ENCODE measurements around the gene OTP. TPM values are rescaled to one million over a fixed set of nuclear protein-coding genes. Genes with fewer than 3 reads are reported as not detected.

The OTP gene
- total and polyA plus RNA-seq, 2 donors (not counting 1 experiment from before 2014, with no cell fraction given), result not detected

- H3K4me3 ChIP-seq (replicated peaks in 1 of 4; ENCODE audit: control extremely low read depth in 1 of 4, insufficient read depth in 1 of 4, low read depth in 3 of 4, low read length in 4 of 4), result no peak overlapping the region
- no peak overlapping the region for H3K4me2 ChIP-seq (ENCODE audit: extremely low read depth, insufficient read depth, low read length)
- no peaks in the 10 kb centered on the region for H3K4me1 ChIP-seq (ENCODE audit: control insufficient read depth, extremely low read depth, insufficient read depth, low read length)
- peaks cover 29% of the 10 kb centered on the region for H3K27me3 ChIP-seq (ENCODE audit: control insufficient read depth, insufficient read depth, low read length)
- no peak overlapping the region for H3K27ac ChIP-seq (ENCODE audit: insufficient read depth, low read length)
- H3K9ac ChIP-seq (ENCODE audit: insufficient read depth, low read length), result no peak overlapping the region
- H4K20me1 ChIP-seq (ENCODE audit: control insufficient read depth, extremely low read depth, insufficient read depth, low read length), result no peaks in the 10 kb centered on the region
- H2AFZ ChIP-seq (ENCODE audit: low read length), result no peak overlapping the region
- TF ChIP-seq, protein P1, sequence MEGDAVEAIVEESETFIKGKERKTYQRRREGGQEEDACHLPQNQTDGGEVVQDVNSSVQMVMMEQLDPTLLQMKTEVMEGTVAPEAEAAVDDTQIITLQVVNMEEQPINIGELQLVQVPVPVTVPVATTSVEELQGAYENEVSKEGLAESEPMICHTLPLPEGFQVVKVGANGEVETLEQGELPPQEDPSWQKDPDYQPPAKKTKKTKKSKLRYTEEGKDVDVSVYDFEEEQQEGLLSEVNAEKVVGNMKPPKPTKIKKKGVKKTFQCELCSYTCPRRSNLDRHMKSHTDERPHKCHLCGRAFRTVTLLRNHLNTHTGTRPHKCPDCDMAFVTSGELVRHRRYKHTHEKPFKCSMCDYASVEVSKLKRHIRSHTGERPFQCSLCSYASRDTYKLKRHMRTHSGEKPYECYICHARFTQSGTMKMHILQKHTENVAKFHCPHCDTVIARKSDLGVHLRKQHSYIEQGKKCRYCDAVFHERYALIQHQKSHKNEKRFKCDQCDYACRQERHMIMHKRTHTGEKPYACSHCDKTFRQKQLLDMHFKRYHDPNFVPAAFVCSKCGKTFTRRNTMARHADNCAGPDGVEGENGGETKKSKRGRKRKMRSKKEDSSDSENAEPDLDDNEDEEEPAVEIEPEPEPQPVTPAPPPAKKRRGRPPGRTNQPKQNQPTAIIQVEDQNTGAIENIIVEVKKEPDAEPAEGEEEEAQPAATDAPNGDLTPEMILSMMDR (conservative IDR thresholded peaks at IDR 0.05 in 1 of 2, IDR thresholded peaks at IDR 0.05 in 1 of 2; ENCODE audit: low read depth in 1 of 2, low read length in 2 of 2), result no peak
- TF ChIP-seq EZH2 (IDR thresholded peaks at IDR 0.05; ENCODE audit: low read length, missing control alignments), result no peak
- H3K36me3 ChIP-seq (ENCODE audit: control insufficient read depth, insufficient read depth, low read length), result no peaks in the 10 kb centered on the region
- no peaks in the 10 kb centered on the region for H3K9me3 ChIP-seq (ENCODE audit: control insufficient read depth, insufficient read depth, low read depth, low read length)
- no peaks in the 10 kb centered on the region for H3K79me2 ChIP-seq (ENCODE audit: control insufficient read depth, insufficient read depth, low read length)
- no peak for DNase-seq (ENCODE audit: low read depth in 2 of 2)
These were observed 12.2 kb upstream of the OTP start for GRCh38 chr5:77650686-77651085.

GRCh38 chr5:77649776-77650175 lies 11.3 kb upstream of the OTP start:
- H3K27me3 ChIP-seq (ENCODE audit: control insufficient read depth, insufficient read depth, low read length), result peaks cover 32% of the 10 kb centered on the region
- no peak overlapping the region for H3K27ac ChIP-seq (ENCODE audit: insufficient read depth, low read length)
- no peak overlapping the region for H3K4me3 ChIP-seq (replicated peaks in 1 of 4; ENCODE audit: control extremely low read depth in 1 of 4, insufficient read depth in 1 of 4, low read depth in 3 of 4, low read length in 4 of 4)
- H3K4me1 ChIP-seq (ENCODE audit: control insufficient read depth, extremely low read depth, insufficient read depth, low read length), result no peaks in the 10 kb centered on the region
- no peak overlapping the region for H3K9ac ChIP-seq (ENCODE audit: insufficient read depth, low read length)
- H3K36me3 ChIP-seq (ENCODE audit: control insufficient read depth, insufficient read depth, low read length), result no peaks in the 10 kb centered on the region
- no peaks in the 10 kb centered on the region for H4K20me1 ChIP-seq (ENCODE audit: control insufficient read depth, extremely low read depth, insufficient read depth, low read length)
- no peak overlapping the region for H3K4me2 ChIP-seq (ENCODE audit: extremely low read depth, insufficient read depth, low read length)
- DNase-seq (ENCODE audit: low read depth in 2 of 2), result no peak
- H3K79me2 ChIP-seq (ENCODE audit: control insufficient read depth, insufficient read depth, low read length), result no peaks in the 10 kb centered on the region
- H3K9me3 ChIP-seq (ENCODE audit: control insufficient read depth, insufficient read depth, low read depth, low read length), result no peaks in the 10 kb centered on the region
- H2AFZ ChIP-seq (ENCODE audit: low read length), result no peak overlapping the region
- TF ChIP-seq, protein P1 (conservative IDR thresholded peaks at IDR 0.05 in 1 of 2, IDR thresholded peaks at IDR 0.05 in 1 of 2; ENCODE audit: low read depth in 1 of 2, low read length in 2 of 2), result no peak
- TF ChIP-seq EZH2 (IDR thresholded peaks at IDR 0.05; ENCODE audit: low read length, missing control alignments), result no peak

GRCh38 chr5:77645995-77646639 lies 7.6 kb upstream of the OTP start:
- peaks cover 56% of the 10 kb centered on the region for H3K27me3 ChIP-seq (ENCODE audit: control insufficient read depth, insufficient read depth, low read length)
- H3K79me2 ChIP-seq (ENCODE audit: control insufficient read depth, insufficient read depth, low read length), result no peaks in the 10 kb centered on the region
- peaks cover 2% of the 10 kb centered on the region for H4K20me1 ChIP-seq (ENCODE audit: control insufficient read depth, extremely low read depth, insufficient read depth, low read length)
- H3K4me3 ChIP-seq (replicated peaks in 1 of 4; ENCODE audit: control extremely low read depth in 1 of 4, insufficient read depth in 1 of 4, low read depth in 3 of 4, low read length in 4 of 4), result no peak overlapping the region
- DNase-seq (ENCODE audit: low read depth in 2 of 2), result no peak
- H3K9ac ChIP-seq (ENCODE audit: insufficient read depth, low read length), result no peak overlapping the region
- H2AFZ ChIP-seq (ENCODE audit: low read length), result no peak overlapping the region
- TF ChIP-seq EZH2 (IDR thresholded peaks at IDR 0.05; ENCODE audit: low read length, missing control alignments), result no peak
- TF ChIP-seq, protein P1 (conservative IDR thresholded peaks at IDR 0.05 in 1 of 2, IDR thresholded peaks at IDR 0.05 in 1 of 2; ENCODE audit: low read depth in 1 of 2, low read length in 2 of 2), result no peak
- H3K4me1 ChIP-seq (ENCODE audit: control insufficient read depth, extremely low read depth, insufficient read depth, low read length), result no peaks in the 10 kb centered on the region
- H3K4me2 ChIP-seq (ENCODE audit: extremely low read depth, insufficient read depth, low read length), result no peak overlapping the region
- no peaks in the 10 kb centered on the region for H3K9me3 ChIP-seq (ENCODE audit: control insufficient read depth, insufficient read depth, low read depth, low read length)
- no peaks in the 10 kb centered on the region for H3K36me3 ChIP-seq (ENCODE audit: control insufficient read depth, insufficient read depth, low read length)
- H3K27ac ChIP-seq (ENCODE audit: insufficient read depth, low read length), result no peak overlapping the region
